HG03354 (cell line): ENCODE results near the gene ATP5MC2.
"Not testable (repeated sequence)": the region's sequence is repeated elsewhere in the genome, so short reads cannot be mapped to it uniquely, and the experiment has no call there.

Source experiments
- ATAC-seq: cut with Tn5 transposase; IDR thresholded peaks from one replicate; pipeline ENCODE4 v1.9.1; 2021; ENCODE audit warnings: mild to moderate bottlenecking; ENCODE audit not compliant: unreplicated experiment, poor library complexity, severe bottlenecking

Gene ATP5MC2

GRCh38 chr12:53657041-53657440 is 18.8 kb downstream of the ATP5MC2 start:
- ATAC-seq = no peak

DNA sequence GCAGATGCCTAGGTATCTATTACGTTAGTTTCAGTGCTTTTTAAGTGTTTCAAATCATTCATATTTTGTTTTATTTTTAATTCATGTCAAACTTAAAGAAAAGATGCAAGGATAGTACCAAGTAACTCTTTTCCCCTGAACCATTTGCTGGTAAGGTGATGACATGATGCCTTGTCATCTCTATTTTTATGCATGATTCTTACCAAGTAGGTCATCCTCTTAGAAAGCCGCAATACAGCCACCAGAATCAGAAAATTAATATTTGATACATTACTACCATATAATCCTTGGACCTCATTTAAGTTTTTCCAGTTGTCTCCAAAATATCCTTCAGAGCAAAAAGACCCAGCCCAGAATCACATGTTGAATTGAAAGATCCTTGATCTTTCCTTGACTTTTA is 22.3 kb downstream of the ATP5MC2 start:
- no peak for ATAC-seq

GRCh38 chr12:53652366-53652765 is 23.5 kb downstream of the ATP5MC2 start:
- ATAC-seq = no peak

DNA sequence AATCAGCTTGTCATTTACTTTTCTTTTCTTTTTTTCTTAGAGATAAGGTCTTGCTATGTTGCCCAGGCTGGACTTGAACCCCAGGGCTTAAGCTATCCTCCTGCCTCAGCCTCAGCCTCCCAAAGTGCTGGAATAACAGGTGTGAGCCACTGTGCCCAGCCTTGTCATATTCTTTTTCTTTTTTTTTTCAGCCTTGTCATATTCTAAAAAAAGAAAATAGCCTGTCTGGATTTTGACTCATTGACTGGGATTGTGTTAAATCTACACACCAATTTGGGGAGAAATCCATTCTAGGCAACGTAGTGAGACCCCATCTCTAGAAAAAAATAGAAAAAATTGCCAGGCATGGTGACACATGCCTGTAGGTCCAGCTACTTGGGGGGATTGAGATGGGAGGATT is 24.1 kb downstream of the ATP5MC2 start:
- no peak for ATAC-seq

DNA sequence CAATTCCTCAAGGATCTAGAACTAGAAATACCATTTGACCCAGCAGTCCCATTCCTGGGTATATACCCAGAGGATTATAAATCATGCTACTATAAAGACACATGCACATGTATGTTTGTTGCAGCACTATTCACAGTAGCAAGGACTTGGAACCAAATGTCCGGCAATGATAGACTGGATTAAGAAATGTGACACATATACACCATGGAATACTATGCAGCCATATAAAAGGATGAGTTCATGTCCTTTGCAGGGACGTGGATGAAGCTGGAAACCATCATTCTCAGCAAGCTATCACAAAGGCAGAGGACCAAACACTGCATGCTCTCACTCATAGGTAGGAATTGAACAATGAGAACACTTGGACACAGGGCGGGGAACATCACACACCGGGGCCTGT is 29.6 kb downstream of the ATP5MC2 start:
- ATAC-seq = not testable (repeated sequence)

GRCh38 chr12:53645165-53645564 is 30.7 kb downstream of the ATP5MC2 start:
- ATAC-seq = no peak

- ATAC-seq = no peak
Observed at GRCh38 chr12:53644133-53644532, 31.8 kb downstream of the ATP5MC2 start.

GRCh38 chr12:53643232-53643979 is 32.5 kb downstream of the ATP5MC2 start:
- ATAC-seq = no peak

DNA sequence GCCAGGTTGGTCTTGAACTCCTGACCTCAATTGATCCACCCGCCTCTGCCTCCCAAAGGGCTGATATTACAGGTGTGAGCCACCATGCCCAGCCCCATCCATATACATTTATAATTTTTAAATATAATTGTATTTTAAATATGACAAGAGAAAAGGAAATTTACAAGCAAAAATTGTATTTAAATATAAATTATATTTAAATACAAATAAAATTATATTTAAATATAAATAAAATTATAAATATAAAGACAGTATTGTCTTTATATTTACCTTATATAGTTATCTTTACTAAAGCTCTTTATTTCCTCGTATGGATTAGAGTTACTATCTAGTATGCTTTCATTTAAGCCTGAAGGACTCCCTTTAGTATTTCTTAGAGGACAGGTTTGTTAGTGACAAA is 37.8 kb downstream of the ATP5MC2 start:
- no peak for ATAC-seq

DNA sequence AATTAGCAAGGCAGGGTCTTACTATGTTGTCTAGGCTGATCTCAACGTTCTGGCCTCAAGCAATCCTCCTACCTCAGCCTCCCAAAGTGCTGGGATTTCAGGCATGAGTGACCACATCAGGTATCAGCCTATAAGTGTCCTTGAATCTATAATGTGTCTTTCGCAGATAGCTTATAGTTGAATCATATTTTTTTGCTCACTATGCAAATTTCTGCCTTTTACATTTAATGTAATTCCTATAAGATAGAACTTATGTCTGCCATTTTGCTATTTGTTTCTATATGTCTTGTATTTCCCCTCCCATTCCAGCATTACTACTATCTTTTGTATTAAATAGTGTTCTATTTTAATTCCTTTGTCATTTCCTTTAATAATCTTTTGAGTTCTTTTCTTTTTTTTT is 39.2 kb downstream of the ATP5MC2 start:
- no peak for ATAC-seq

- not testable (repeated sequence) for ATAC-seq
Observed at GRCh38 chr12:53635708-53636107, 40.2 kb downstream of the ATP5MC2 start.

- ATAC-seq = no peak
Observed at GRCh38 chr12:53631721-53632120, 44.2 kb downstream of the ATP5MC2 start.

GRCh38 chr12:53627919-53628318 is 48.0 kb downstream of the ATP5MC2 start:
- no peak for ATAC-seq

GRCh38 chr12:53626702-53627169 is 49.1 kb downstream of the ATP5MC2 start:
- no peak for ATAC-seq

DNA sequence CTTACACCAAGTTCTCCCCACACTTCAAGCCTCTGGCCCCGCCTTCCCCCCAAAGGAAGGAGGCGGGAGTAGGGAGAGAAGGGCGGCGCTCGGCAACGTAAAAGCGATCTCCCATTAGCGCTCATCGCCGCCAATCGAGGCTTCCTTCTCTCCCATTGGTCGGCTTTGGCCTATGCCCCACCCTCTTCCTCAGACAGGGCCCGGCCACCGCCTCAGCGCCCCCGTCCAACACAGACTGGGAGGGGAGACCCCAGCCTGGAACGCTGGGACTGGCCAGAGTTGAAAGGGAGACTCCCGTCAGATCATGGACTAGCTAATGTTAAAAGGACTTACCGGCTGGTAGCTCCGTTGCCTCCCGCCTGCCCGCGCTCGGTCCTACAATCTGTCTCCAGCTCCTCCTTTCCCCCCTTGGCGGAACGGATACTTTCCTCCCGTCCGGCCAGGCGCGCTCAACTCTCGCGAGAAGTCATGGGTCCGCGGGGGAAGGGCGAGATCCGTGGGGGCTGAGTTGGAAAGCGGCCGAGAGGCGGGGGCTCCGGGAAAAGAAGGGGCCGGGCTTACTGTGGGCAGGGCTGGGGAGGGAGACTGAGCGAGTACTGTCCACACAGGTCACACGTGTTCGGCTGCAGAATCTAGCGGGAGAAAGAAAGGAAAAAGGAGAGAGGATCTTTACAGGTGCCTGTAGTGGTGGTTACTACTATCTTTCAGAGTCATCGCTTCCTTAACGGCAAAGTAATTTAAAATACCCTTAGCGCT is 49.8 kb downstream of the ATP5MC2 start, which contains the start of gene ATF7:
TSS of gene ATF7 (minus strand) at position 437 of the 756 bp plus-strand sequence. CDS start 25,382 bp downstream, outside the sequence.
- peak; percentile 96 for ATAC-seq

- ATAC-seq = no peak
Observed at GRCh38 chr12:53625373-53625945, 50.4 kb downstream of the ATP5MC2 start.

DNA sequence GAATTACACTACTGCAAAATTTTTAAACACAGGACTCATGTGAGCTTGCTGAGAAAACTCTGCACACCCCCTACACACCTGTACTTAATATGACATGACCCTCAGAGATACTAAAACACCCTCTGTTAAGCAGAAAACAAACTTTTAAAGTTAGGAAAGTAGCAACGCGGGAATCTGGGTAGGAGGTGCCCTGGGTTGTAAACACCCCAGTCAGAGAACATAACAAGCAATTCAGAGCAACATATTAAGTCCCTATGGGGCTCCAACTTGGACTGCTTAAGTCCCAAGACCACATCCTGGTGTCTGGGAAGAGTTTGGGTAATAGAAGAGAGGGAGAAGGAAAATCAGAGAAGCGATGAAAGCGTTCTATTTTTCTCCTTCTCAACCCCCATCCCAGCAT is 50.9 kb downstream of the ATP5MC2 start:
- no peak for ATAC-seq

DNA sequence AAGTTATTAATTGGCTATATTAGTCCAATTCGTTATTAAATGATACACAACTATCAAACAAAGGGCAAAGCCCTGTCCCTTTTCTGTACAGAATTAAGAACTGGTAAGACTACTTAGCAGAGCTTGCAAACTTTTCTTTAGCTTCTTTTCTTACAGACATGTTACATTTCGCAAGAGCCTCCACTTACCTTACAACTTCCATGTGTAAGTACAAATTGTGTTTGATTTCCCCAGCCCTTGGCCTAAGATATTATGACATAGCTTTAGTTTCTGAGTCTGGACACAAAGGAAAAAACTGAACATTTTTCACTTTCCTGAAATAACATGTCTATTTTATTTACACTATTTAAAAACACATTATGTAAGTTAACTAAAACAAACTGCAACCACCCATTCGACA is 51.4 kb downstream of the ATP5MC2 start:
- no peak for ATAC-seq

GRCh38 chr12:53623548-53624385 is 52.1 kb downstream of the ATP5MC2 start:
- ATAC-seq = no peak

- no peak for ATAC-seq
Observed at GRCh38 chr12:53622724-53623123, 53.2 kb downstream of the ATP5MC2 start.
